BJ (cell line): Measurements from ENCODE around the gene DHRS4. TPM values are rescaled to one million over a fixed set of nuclear protein-coding genes. Genes with fewer than 3 reads are reported as not detected.
"Not testable (repeated sequence)": the region's sequence is repeated elsewhere in the genome, so short reads cannot be mapped to it uniquely, and the experiment has no call there.

Experiments
- CTCF ChIA-PET: fragments of 350-600 bp; formaldehyde crosslinking; extraction: SDS; loops from one replicate; lab custom pipeline; 2021; ENCODE audit warnings: antibody characterized with exemption, inconsistent platforms; lab: Yijun Ruan, JAX
- POLR2A ChIA-PET: fragments of 300-600 bp; sonication (Branson Sonifier 250); formaldehyde crosslinking; extraction: SDS; loops from one replicate; lab custom pipeline; 2021; ENCODE audit warnings: antibody characterized with exemption; lab: Charles Lee
- DNase-seq: peaks from one replicate; pipeline ENCODE4 v3.0.0-alpha.2; 2011; ENCODE audit warnings: low read depth
- H3K27me3 ChIP-seq: 2 replicates; pipeline ENCODE4 v1.6.0; 2011; ENCODE audit warnings: low read length; ENCODE audit not compliant: control insufficient read depth, insufficient read depth
- H3K36me3 ChIP-seq: 2 replicates; pipeline ENCODE4 v1.5.1; 2011; ENCODE audit warnings: low read length; ENCODE audit not compliant: control insufficient read depth, insufficient read depth
- H3K4me3 ChIP-seq: 2 replicates; pipeline ENCODE4 v1.5.1; 2011; ENCODE audit warnings: low read depth, mild to moderate bottlenecking, control low read depth, low read length
- polyA plus RNA-seq: library from polyadenylated mRNA; depleted of rRNA; stranded (reverse); fragments of >200 nt; gene quantifications from 2 replicates; pipeline ENCODE4 v1.2.3, GENCODE V29; 2011
- TF ChIP-seq, protein P1 (sequence below): IDR thresholded peaks from 2 replicates; pipeline ENCODE4 v1.5.1; 2011; ENCODE audit warnings: low read depth, mild to moderate bottlenecking, control low read depth, inconsistent platforms, low read length, moderate library complexity; ENCODE audit not compliant: insufficient read depth

The DHRS4 gene
- polyA plus RNA-seq, 1 experiment = 24.7 TPM

DNA sequence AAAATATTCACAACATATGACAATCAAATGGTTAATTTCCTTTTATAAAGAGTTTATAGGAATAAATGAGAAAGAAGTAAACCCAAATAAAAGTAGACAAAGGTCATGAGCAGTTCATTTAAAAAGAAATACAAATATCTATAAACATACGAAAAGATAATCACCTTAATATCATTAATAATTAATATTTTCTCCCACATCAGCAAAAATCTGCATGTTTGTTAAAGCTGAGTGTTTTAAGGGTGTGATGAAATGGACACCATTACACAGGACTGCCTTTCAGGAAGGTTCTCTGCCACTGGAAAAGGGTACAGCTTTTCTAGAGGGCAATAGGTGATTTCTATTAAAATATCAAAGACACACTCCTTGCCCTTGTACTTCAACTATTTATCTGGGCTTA, 14.7 kb upstream of the DHRS4 start:
- Histone ChIP-seq H3K27me3 (no peaks in the 10 kb centered on the region), H3K36me3 (no peaks in the 10 kb centered on the region), H3K4me3 (no peak overlapping the region)
- ChIA-PET CTCF (interaction anchor here (1.7 kb wide), 1 partner anchor 8 kb away, joined by 6 read pairs; no protein-coding TSS in a partner anchor), POLR2A (no interaction called here)
- TF ChIP-seq, protein P1, sequence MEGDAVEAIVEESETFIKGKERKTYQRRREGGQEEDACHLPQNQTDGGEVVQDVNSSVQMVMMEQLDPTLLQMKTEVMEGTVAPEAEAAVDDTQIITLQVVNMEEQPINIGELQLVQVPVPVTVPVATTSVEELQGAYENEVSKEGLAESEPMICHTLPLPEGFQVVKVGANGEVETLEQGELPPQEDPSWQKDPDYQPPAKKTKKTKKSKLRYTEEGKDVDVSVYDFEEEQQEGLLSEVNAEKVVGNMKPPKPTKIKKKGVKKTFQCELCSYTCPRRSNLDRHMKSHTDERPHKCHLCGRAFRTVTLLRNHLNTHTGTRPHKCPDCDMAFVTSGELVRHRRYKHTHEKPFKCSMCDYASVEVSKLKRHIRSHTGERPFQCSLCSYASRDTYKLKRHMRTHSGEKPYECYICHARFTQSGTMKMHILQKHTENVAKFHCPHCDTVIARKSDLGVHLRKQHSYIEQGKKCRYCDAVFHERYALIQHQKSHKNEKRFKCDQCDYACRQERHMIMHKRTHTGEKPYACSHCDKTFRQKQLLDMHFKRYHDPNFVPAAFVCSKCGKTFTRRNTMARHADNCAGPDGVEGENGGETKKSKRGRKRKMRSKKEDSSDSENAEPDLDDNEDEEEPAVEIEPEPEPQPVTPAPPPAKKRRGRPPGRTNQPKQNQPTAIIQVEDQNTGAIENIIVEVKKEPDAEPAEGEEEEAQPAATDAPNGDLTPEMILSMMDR = no peak
- no peak for DNase-seq

DNA sequence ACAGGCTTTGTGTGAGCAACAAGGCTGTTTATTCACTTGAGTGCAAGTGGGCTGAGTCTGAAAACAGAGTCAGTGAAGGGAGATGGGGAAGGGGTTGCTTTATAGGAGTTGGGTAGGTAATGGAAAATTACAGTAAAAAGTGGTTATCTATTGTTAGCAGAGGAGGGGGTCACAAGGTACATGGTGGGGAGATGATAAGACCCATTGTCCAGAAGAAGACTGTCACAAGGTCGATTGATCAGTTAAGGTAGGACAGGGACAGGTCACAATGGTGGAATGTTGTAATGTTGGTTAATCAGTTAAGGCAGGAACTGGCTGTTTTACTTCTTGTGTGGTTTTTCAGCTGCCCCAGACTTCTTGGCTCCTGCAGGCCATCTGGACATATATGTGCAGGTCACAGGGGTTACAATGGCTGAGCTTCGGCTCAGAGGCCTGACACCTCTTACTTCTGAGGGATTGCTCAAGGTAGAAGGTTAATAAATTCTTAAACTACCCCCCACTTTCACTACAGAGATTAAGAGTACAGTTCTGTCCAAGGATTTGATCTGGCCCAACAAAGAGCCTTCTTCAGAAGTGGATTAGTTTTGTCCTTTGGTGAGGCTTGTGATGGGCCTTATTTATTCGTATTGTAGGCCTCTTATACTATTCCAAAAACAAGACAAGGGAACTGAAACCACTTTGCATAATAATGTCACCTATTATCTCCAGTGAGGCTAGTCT, 13.8 kb upstream of the DHRS4 start:
- ChIA-PET CTCF (interaction anchor here (1.7 kb wide), 1 partner anchor 9 kb away, joined by 6 read pairs; no protein-coding TSS in a partner anchor), POLR2A (no interaction called here)
- DNase-seq = no peak
- Histone ChIP-seq H3K4me3 (no peak overlapping the region), H3K36me3 (no peaks in the 10 kb centered on the region), H3K27me3 (no peaks in the 10 kb centered on the region)
- TF ChIP-seq, protein P1 = no peak

DNA sequence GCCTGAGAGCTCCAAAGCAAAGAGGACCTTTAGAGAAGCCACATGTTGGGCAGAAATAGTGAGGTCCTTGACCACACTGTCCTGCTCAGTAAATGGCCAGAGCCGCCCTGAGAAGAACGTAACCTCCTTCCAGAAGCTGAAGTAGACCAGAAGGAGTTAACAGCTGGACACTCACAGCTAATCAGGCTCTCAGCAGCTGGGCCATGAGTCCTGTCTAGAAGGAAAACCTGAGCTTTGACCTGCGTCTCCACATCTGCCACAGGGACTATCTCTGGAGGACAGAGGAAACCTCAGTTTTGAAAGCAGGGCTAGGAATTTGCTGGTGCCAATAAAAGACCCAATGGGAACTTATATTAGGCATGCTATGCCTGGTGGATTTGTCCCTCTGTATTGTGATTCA, 12.3 kb upstream of the DHRS4 start:
- Histone ChIP-seq H3K27me3 (no peaks in the 10 kb centered on the region), H3K36me3 (no peaks in the 10 kb centered on the region), H3K4me3 (no peak overlapping the region)
- ChIA-PET POLR2A (no interaction called here), CTCF (interaction anchor here (0.6 to 1.7 kb wide), 4 partner anchors 10 to 517 kb away, joined by 3 to 7 read pairs (median 3); no protein-coding TSS in a partner anchor)
- DNase-seq = no peak
- TF ChIP-seq, protein P1 = no peak

DNA sequence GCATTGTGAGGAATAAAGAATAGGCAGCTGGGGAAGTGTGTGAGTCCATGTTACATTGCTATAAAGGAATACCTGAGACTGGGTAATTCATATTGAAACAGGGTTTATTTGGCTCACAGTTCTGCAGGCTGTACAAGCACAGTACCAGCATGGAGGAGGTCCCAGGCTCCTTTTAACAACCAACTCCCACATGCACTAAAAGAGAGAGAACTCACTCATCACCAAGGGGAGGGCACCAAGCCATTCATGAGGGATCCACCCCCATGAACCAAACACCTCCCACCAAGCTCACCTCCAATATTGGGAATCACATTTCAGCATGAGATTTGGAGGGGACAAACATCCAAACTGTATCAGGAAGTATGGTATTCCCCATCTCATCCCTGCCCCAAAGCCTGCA, 11.9 kb upstream of the DHRS4 start:
- DNase-seq = no peak
- Histone ChIP-seq H3K4me3 (no peak overlapping the region), H3K36me3 (no peaks in the 10 kb centered on the region), H3K27me3 (no peaks in the 10 kb centered on the region)
- ChIA-PET CTCF (interaction anchor here (0.6 to 1.7 kb wide), 5 partner anchors 10 to 518 kb away, joined by 3 to 7 read pairs (median 3); no protein-coding TSS in a partner anchor), POLR2A (no interaction called here)
- TF ChIP-seq, protein P1 = no peak

DNA sequence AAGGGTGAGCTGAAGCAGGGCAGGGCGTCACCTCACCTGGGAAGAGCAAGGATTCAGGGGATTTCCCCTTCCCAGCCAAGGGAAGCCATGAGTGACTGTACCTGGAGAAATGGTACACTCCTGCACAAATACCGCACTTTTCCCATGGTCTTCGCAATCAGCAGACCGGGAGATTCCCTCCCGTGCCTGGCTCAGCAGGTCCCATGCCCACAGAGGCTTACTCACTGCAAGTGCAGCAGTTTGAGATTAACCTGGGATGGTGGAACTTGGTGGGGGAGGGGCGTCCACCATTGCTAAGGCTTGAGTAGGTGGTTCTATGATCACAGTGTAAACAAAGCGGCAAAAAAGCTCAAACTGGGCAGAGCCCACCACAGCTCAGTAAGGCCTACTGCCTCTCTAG, 11.0 kb upstream of the DHRS4 start:
- ChIA-PET POLR2A (no interaction called here), CTCF (interaction anchor here (0.6 kb wide), 1 partner anchor 462 kb away, joined by 3 read pairs; no protein-coding TSS in a partner anchor)
- Histone ChIP-seq H3K36me3 (no peaks in the 10 kb centered on the region), H3K27me3 (no peaks in the 10 kb centered on the region), H3K4me3 (no peak overlapping the region)
- TF ChIP-seq, protein P1 = no peak
- no peak for DNase-seq

DNA sequence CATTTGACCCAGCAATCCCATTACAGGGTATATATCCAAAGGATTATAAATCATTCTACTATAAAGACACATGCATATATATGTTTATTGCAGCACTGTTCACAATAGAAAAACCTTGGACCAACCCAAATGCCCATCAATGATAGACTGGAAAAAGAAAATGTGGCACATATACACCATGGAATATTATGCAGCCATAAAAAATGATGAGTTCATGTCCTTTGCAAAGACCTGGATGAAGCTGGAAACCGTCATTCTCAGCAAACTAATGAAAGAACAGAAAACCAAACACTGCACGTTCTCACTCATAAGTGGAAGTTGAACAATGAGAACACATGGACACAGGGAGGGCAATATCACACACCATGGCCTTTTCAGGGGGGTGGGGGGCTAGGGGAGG, 4.5 kb upstream of the DHRS4 start:
- H3K36me3 ChIP-seq, CTCF ChIA-PET, DNase-seq, H3K4me3 ChIP-seq, H3K27me3 ChIP-seq, POLR2A ChIA-PET: not testable (repeated sequence)
